ENCODE results near the gene PTPRU. TPM values are rescaled to one million over a fixed set of nuclear protein-coding genes. Genes with fewer than 3 reads are reported as not detected.

The PTPRU gene
- total and polyA plus RNA-seq, 2 experiments from 2014 or later = 8.0 to 105 TPM

- Mint-ChIP-seq H3K27ac (no peak overlapping the region), H3K36me3 (ENCODE audit: low read depth) (peaks cover 32% of the 10 kb centered on the region), H3K4me3 (no peak overlapping the region), H3K27me3 (ENCODE audit: insufficient read depth, low read depth, poor library complexity) (peaks cover 4% of the 10 kb centered on the region), H3K4me1 (peaks cover 10% of the 10 kb centered on the region), H3K9me3 (no peaks in the 10 kb centered on the region; the same call in 2 of the 3 replicates)
- TF ChIP-seq EZH2phosphoT487 (IDR thresholded peaks at IDR 0.05; ENCODE audit: unreplicated experiment) (no peak), STAT1 (IDR thresholded peaks at IDR 0.05; ENCODE audit: unreplicated experiment) (no peak), ZNF331 (CRISPR knock-in tag; IDR thresholded peaks at IDR 0.05; ENCODE audit: low read depth) (no peak)
- Histone ChIP-seq H3K4me1 (ENCODE audit: insufficient read depth) (peaks cover 13% of the 10 kb centered on the region), H3K4me3 (no peak overlapping the region), H3K36me3 (ENCODE audit: insufficient read depth) (peaks cover 22% of the 10 kb centered on the region), H3K27ac (ENCODE audit: low read depth) (no peak overlapping the region), H3K79me2 (replicated peaks; ENCODE audit: insufficient read depth) (peaks cover 4% of the 10 kb centered on the region; the same call in 1 of the 2 replicates), H4K20me1 (replicated peaks; ENCODE audit: insufficient read depth) (peaks cover 3% of the 10 kb centered on the region; the same call in 1 of the 2 replicates), H3F3A (replicated peaks; ENCODE audit: low read depth) (no peaks in the 10 kb centered on the region; the same call in 1 of the 2 replicates), H3K4me2 (no peak overlapping the region), H3K9me2 (ENCODE audit: insufficient read depth) (no peaks in the 10 kb centered on the region), H3K27me3 (ENCODE audit: insufficient read depth) (no peaks in the 10 kb centered on the region), H2AFZ (no peak overlapping the region)
- no peak for ATAC-seq
- no peak for DNase-seq (ENCODE audit: low spot score)
Measured at GRCh38 chr1:29217633-29218032, 18.7 kb upstream of the PTPRU start.

- peaks cover 14% of the 10 kb centered on the region for H3K4me1 Mint-ChIP-seq
- peaks cover 4% of the 10 kb centered on the region; the same call in 1 of the 2 replicates for H3K79me2 ChIP-seq (replicated peaks; ENCODE audit: insufficient read depth)
- ATAC-seq (no peak), DNase-seq (ENCODE audit: low spot score) (no peak)
- no peaks in the 10 kb centered on the region for H3K9me2 ChIP-seq (ENCODE audit: insufficient read depth)
- H3K9me3 Mint-ChIP-seq = no peaks in the 10 kb centered on the region
- H3K4me3 ChIP-seq = no peak overlapping the region
- H2AFZ ChIP-seq = no peak overlapping the region
- H3K4me2 ChIP-seq = no peak overlapping the region
- peaks cover 13% of the 10 kb centered on the region for H3K4me1 ChIP-seq (ENCODE audit: insufficient read depth)
- no peaks in the 10 kb centered on the region; the same call in 1 of the 2 replicates for H3F3A ChIP-seq (replicated peaks; ENCODE audit: low read depth)
- peaks cover 2% of the 10 kb centered on the region for H3K27me3 Mint-ChIP-seq (ENCODE audit: insufficient read depth, low read depth, poor library complexity)
- H3K27me3 ChIP-seq (ENCODE audit: insufficient read depth) = no peaks in the 10 kb centered on the region
- H3K4me3 Mint-ChIP-seq = no peak overlapping the region
- peaks cover 22% of the 10 kb centered on the region for H3K36me3 ChIP-seq (ENCODE audit: insufficient read depth)
- TF ChIP-seq NANOG (IDR thresholded peaks at IDR 0.05; ENCODE audit: borderline replicate concordance) = no peak
- TF ChIP-seq CTCF (conservative IDR thresholded peaks at IDR 0.05; ENCODE audit: low read depth in 2 of 2) = no peak
- no peak for TF ChIP-seq JUNB (IDR thresholded peaks at IDR 0.05; ENCODE audit: unreplicated experiment)
- no peak for TF ChIP-seq ZNF114 (CRISPR knock-in tag; IDR thresholded peaks at IDR 0.05)
- no peak for TF ChIP-seq ZNF331 (CRISPR knock-in tag; IDR thresholded peaks at IDR 0.05; ENCODE audit: low read depth)
- TF ChIP-seq EZH2phosphoT487 (IDR thresholded peaks at IDR 0.05; ENCODE audit: unreplicated experiment) = no peak
- no peak for TF ChIP-seq ZNF462 (CRISPR knock-in tag; IDR thresholded peaks at IDR 0.05)
- no peak overlapping the region for H3K27ac ChIP-seq (ENCODE audit: low read depth)
- no peak overlapping the region for H3K27ac Mint-ChIP-seq
- H3K36me3 Mint-ChIP-seq (ENCODE audit: low read depth) = peaks cover 26% of the 10 kb centered on the region
- peaks cover 3% of the 10 kb centered on the region for H4K20me1 ChIP-seq (replicated peaks; ENCODE audit: insufficient read depth)
Measured at GRCh38 chr1:29218223-29218622, 18.1 kb upstream of the PTPRU start.

Measured in GM23338 (cell line).